GM23338 (cell line): ENCODE measurements around the gene DNAH8. TPM values are rescaled to one million over a fixed set of nuclear protein-coding genes. Genes with fewer than 3 reads are reported as not detected.

ENCODE experiments used
- ATAC-seq: fragments of 200-7000 bp; cut with Tn5 transposase; 3 replicates; pipeline ENCODE4 v1.9.1; 2020
- DNase-seq: peaks from one replicate; pipeline ENCODE4 v3.0.0-alpha.2; 2015; ENCODE audit warnings: low spot score
- H2AFZ ChIP-seq: fragments of 200-600 bp; sonication (generic); 2 replicates; pipeline ENCODE4 v1.8.0; 2016; ENCODE audit warnings: antibody characterized with exemption, mild to moderate bottlenecking, moderate library complexity
- H3F3A ChIP-seq: fragments of 200-600 bp; sonication (generic); replicated peaks from 2 replicates; pipeline ENCODE4 v1.8.0; 2017; ENCODE audit warnings: antibody characterized with exemption, mixed run types, low read depth
- H3K27ac ChIP-seq: fragments of 200-600 bp; sonication (generic); 2 replicates; pipeline ENCODE4 v1.6.1; 2016; ENCODE audit warnings: low read depth
- H3K27me3 ChIP-seq: fragments of 200-600 bp; sonication (generic); 2 replicates; pipeline ENCODE4 v1.8.0; 2016; ENCODE audit warnings: mild to moderate bottlenecking, mixed run types, moderate library complexity; ENCODE audit not compliant: insufficient read depth
- H3K36me3 ChIP-seq: fragments of 200-600 bp; sonication (generic); 2 replicates; pipeline ENCODE4 v1.8.0; 2016; ENCODE audit warnings: mild to moderate bottlenecking; ENCODE audit not compliant: insufficient read depth
- H3K4me1 ChIP-seq: fragments of 200-600 bp; sonication (generic); 2 replicates; pipeline ENCODE4 v1.8.0; 2016; ENCODE audit warnings: mild to moderate bottlenecking, moderate library complexity; ENCODE audit not compliant: insufficient read depth
- H3K4me2 ChIP-seq: fragments of 200-600 bp; sonication (generic); 2 replicates; pipeline ENCODE4 v1.7.1; 2017; ENCODE audit warnings: mixed run types
- H3K4me3 ChIP-seq: fragments of 200-600 bp; sonication (generic); 2 replicates; pipeline ENCODE4 v1.6.1; 2016; ENCODE audit warnings: mixed run types
- H3K79me2 ChIP-seq: fragments of 200-600 bp; sonication (generic); replicated peaks from 2 replicates; pipeline ENCODE4 v1.8.0; 2017; ENCODE audit warnings: mild to moderate bottlenecking; ENCODE audit not compliant: insufficient read depth
- H3K9me2 ChIP-seq: fragments of 200-600 bp; sonication (generic); 2 replicates; pipeline ENCODE4 v1.8.0; 2017; ENCODE audit not compliant: insufficient read depth
- H4K20me1 ChIP-seq: fragments of 200-600 bp; sonication (generic); replicated peaks from 2 replicates; pipeline ENCODE4 v1.8.0; 2017; ENCODE audit warnings: mild to moderate bottlenecking; ENCODE audit not compliant: insufficient read depth
- H3K27ac Mint-ChIP-seq: 2 replicates; pipeline ENCODE4 v1.8.0; 2020; ENCODE audit warnings: inconsistent platforms, mild to moderate bottlenecking, moderate library complexity, mixed read lengths
- H3K27me3 Mint-ChIP-seq: 3 replicates; pipeline ENCODE4 v1.8.0; 2022; ENCODE audit warnings: low read depth, mild to moderate bottlenecking, moderate library complexity, mixed read lengths, inconsistent platforms; ENCODE audit not compliant: insufficient read depth, poor library complexity
- H3K36me3 Mint-ChIP-seq: 3 replicates; pipeline ENCODE4 v1.8.0; 2021; ENCODE audit warnings: low read depth, mild to moderate bottlenecking, inconsistent platforms, moderate library complexity, mixed read lengths
- H3K4me1 Mint-ChIP-seq: 3 replicates; pipeline ENCODE4 v1.8.0; 2020; ENCODE audit warnings: mild to moderate bottlenecking, inconsistent platforms, mixed read lengths
- H3K4me3 Mint-ChIP-seq: 3 replicates; pipeline ENCODE4 v1.8.0; 2021; ENCODE audit warnings: moderate library complexity, mild to moderate bottlenecking, inconsistent platforms, mixed read lengths
- H3K9me3 Mint-ChIP-seq: 3 replicates; pipeline ENCODE4 v1.8.0; 2020; ENCODE audit warnings: moderate library complexity, mild to moderate bottlenecking, inconsistent platforms, mixed read lengths
- CREB1 ChIP-seq: fragments of 250-450 bp; sonication (Bioruptor Pico); IDR thresholded peaks from 2 replicates; pipeline ENCODE4 v1.5.0; 2020; ENCODE audit warnings: low read depth, mild to moderate bottlenecking, moderate library complexity
- CTCF ChIP-seq, 2 experiments: fragments of 200-600 bp in 1 of 2; sonication (generic) in 1 of 2; conservative IDR thresholded peaks; 2 replicates each; pipeline versions ENCODE4 v1.5.1 to v1.6.1; 2016 to 2017; ENCODE audit warnings: antibody characterized with exemption in 2 of 2, low read depth in 2 of 2, mild to moderate bottlenecking in 2 of 2, moderate library complexity in 1 of 2
- ETS1 ChIP-seq: IDR thresholded peaks from 2 replicates; pipeline ENCODE4 v1.6.1; 2016; ENCODE audit warnings: antibody characterized with exemption
- EZH2 ChIP-seq: fragments of 200-600 bp; sonication (generic); IDR thresholded peaks from one replicate; pipeline ENCODE4 v1.8.0; 2017; ENCODE audit warnings: antibody characterized with exemption, mild to moderate bottlenecking, low read depth; ENCODE audit not compliant: unreplicated experiment
- EZH2phosphoT487 ChIP-seq: fragments of 200-600 bp; sonication (generic); IDR thresholded peaks from one replicate; pipeline ENCODE4 v1.8.1; 2018; ENCODE audit warnings: antibody characterized with exemption; ENCODE audit not compliant: unreplicated experiment
- JUNB ChIP-seq: IDR thresholded peaks from one replicate; pipeline ENCODE4 v1.6.1; 2016; ENCODE audit warnings: antibody characterized with exemption; ENCODE audit not compliant: unreplicated experiment
- NANOG ChIP-seq: IDR thresholded peaks from 2 replicates; pipeline ENCODE4 v1.6.1; 2016; ENCODE audit warnings: antibody characterized with exemption, borderline replicate concordance
- POLR2AphosphoS5 ChIP-seq: IDR thresholded peaks from 2 replicates; pipeline ENCODE4 v1.6.1; 2016; ENCODE audit warnings: antibody characterized with exemption, low read depth
- REST ChIP-seq: IDR thresholded peaks from one replicate; pipeline ENCODE4 v1.6.1; 2018; ENCODE audit warnings: antibody characterized with exemption; ENCODE audit not compliant: unreplicated experiment
- STAT1 ChIP-seq: IDR thresholded peaks from one replicate; pipeline ENCODE4 v1.6.1; 2016; ENCODE audit warnings: antibody characterized with exemption; ENCODE audit not compliant: unreplicated experiment
- ZNF114 ChIP-seq: fragments of 250-450 bp; sonication (Bioruptor Pico); IDR thresholded peaks from 2 replicates; pipeline ENCODE4 v1.5.0; 2020; ENCODE audit warnings: mild to moderate bottlenecking, moderate library complexity
- ZNF331 ChIP-seq: fragments of 250-450 bp; sonication (Bioruptor Pico); IDR thresholded peaks from 2 replicates; pipeline ENCODE4 v1.5.0; 2020; ENCODE audit warnings: low read depth, mild to moderate bottlenecking, moderate library complexity
- ZNF462 ChIP-seq: fragments of 250-450 bp; sonication (Bioruptor Pico); IDR thresholded peaks from 2 replicates; pipeline ENCODE4 v1.5.0; 2020; ENCODE audit warnings: mild to moderate bottlenecking, moderate library complexity
- polyA plus RNA-seq: library from polyadenylated mRNA; unstranded; fragments of >200 nt; fragmentation: Nextera tagmentation; extraction: Ambion mirVana; gene quantifications from 2 replicates; pipeline ENCODE4 v1.2.1, GENCODE V29; 2016
- total RNA-seq: library from RNA; depleted of rRNA; stranded (reverse); fragments of >200 nt; shearing (Covaris generic); gene quantifications from 2 replicates; pipeline ENCODE4 v1.2.3, GENCODE V29; 2014

The DNAH8 gene
- total and polyA plus RNA-seq, 2 experiments from 2014 or later, result 0.02 TPM; not detected in 1

GRCh38 chr6:39041072-39041471 is 326.0 kb downstream of the DNAH8 start (continued):
- no peak for TF ChIP-seq ZNF462 (CRISPR knock-in tag)
- no peak for TF ChIP-seq CREB1 (CRISPR knock-in tag)

GRCh38 chr6:39043776-39044175 is 328.7 kb downstream of the DNAH8 start:
- Histone ChIP-seq H2AFZ (no peak overlapping the region), H3K4me1 (peaks cover 6% of the 10 kb centered on the region; the same call in 1 of the 2 replicates), H3K36me3 (no peaks in the 10 kb centered on the region), H4K20me1 (no peaks in the 10 kb centered on the region), H3K27ac (no peak overlapping the region), H3K27me3 (peaks cover 22% of the 10 kb centered on the region), H3K9me2 (peaks cover 9% of the 10 kb centered on the region; the same call in 1 of the 2 replicates), H3K4me2 (no peak overlapping the region), H3F3A (no peaks in the 10 kb centered on the region), H3K4me3 (no peak overlapping the region), H3K79me2 (no peaks in the 10 kb centered on the region)
- Mint-ChIP-seq H3K4me3 (no peak overlapping the region), H3K9me3 (no peaks in the 10 kb centered on the region), H3K36me3 (no peaks in the 10 kb centered on the region), H3K27ac (no peak overlapping the region), H3K27me3 (peaks cover 27% of the 10 kb centered on the region), H3K4me1 (no peaks in the 10 kb centered on the region; the same call in 2 of the 3 replicates)
- no peak for ATAC-seq
- no peak for DNase-seq
- TF ChIP-seq ZNF331 (no peak), CTCF (conservative IDR thresholded peaks at IDR 0.05; ENCODE audit: low read depth in 2 of 2) (no peak), REST (no peak), CREB1 (CRISPR knock-in tag) (no peak), POLR2AphosphoS5 (no peak), ETS1 (no peak), ZNF114 (CRISPR knock-in tag) (no peak), EZH2phosphoT487 (no peak), STAT1 (no peak), NANOG (no peak), JUNB (no peak), EZH2 (no peak)
